HK-2 (cell line): ENCODE data around the gene OPA3.
"Not testable (repeated sequence)": the region's sequence is repeated elsewhere in the genome, so short reads cannot be mapped to it uniquely, and the experiment has no call there.

Experiments
- DNase-seq: peaks from one replicate; pipeline ENCODE4 v3.0.0-alpha.2; 2018; ENCODE audit not compliant: unreplicated experiment

Gene OPA3

GRCh38 chr19:45522010-45522941, 62.3 kb downstream of the OPA3 start:
- DNase-seq = no peak

- no peak for DNase-seq
These were observed 66.2 kb downstream of the OPA3 start for GRCh38 chr19:45518469-45518826.

GRCh38 chr19:45517641-45518468, 66.7 kb downstream of the OPA3 start:
- DNase-seq = no peak

GRCh38 chr19:45517238-45517637, 67.4 kb downstream of the OPA3 start:
- no peak for DNase-seq

GRCh38 chr19:45515807-45516401, 68.7 kb downstream of the OPA3 start:
- no peak for DNase-seq

GRCh38 chr19:45515081-45515624, 69.4 kb downstream of the OPA3 start:
- DNase-seq = no peak

GRCh38 chr19:45514376-45515051, 70.1 kb downstream of the OPA3 start:
- no peak for DNase-seq

- DNase-seq = no peak
These were observed 71.6 kb downstream of the OPA3 start for GRCh38 chr19:45512881-45513483.

- DNase-seq = no peak
These were observed 73.5 kb downstream of the OPA3 start for GRCh38 chr19:45511074-45511473.

- DNase-seq = not testable (repeated sequence)
These were observed 74.2 kb downstream of the OPA3 start for GRCh38 chr19:45510352-45510751.

- no peak for DNase-seq
These were observed 74.9 kb downstream of the OPA3 start for GRCh38 chr19:45509692-45510015.

GRCh38 chr19:45508861-45509691, 75.5 kb downstream of the OPA3 start:
- peak; percentile 89 for DNase-seq

- peak; percentile 74 for DNase-seq
These were observed 76.2 kb downstream of the OPA3 start for GRCh38 chr19:45508417-45508860.

GRCh38 chr19:45507872-45508416, 76.7 kb downstream of the OPA3 start:
- no peak for DNase-seq

- peak; percentile 85 for DNase-seq
These were observed 77.4 kb downstream of the OPA3 start, which contains the start of gene VASP for GRCh38 chr19:45506989-45507871. VASP (plus strand) TSS chr19:45507479; CDS start chr19:45507772, 293 bp downstream.

GRCh38 chr19:45506246-45506988, 78.2 kb downstream of the OPA3 start:
- peak; percentile 96 for DNase-seq

- DNase-seq = no peak
These were observed 78.7 kb downstream of the OPA3 start for GRCh38 chr19:45505996-45506245.
